H9 (cell line): Measurements from ENCODE around the gene SFXN5. TPM values are rescaled to one million over a fixed set of nuclear protein-coding genes. Genes with fewer than 3 reads are reported as not detected.

Source experiments
- DNase-seq: peaks from one replicate; pipeline ENCODE4 v3.0.0-alpha.2; 2017
- H2AFZ ChIP-seq: one replicate; pipeline ENCODE4 v1.6.1; 2013; ENCODE audit warnings: mild to moderate bottlenecking, low read length, control low read depth, moderate library complexity
- H2AK5ac ChIP-seq: 2 replicates; pipeline ENCODE4 v1.6.1; 2013; ENCODE audit warnings: low read length, control low read depth, mixed read lengths; ENCODE audit not compliant: insufficient read length
- H2BK120ac ChIP-seq: one replicate; pipeline ENCODE4 v1.6.1; 2013; ENCODE audit warnings: low read depth, mild to moderate bottlenecking, low read length, control low read depth, inconsistent platforms; ENCODE audit not compliant: poor library complexity, severe bottlenecking
- H2BK12ac ChIP-seq: 2 replicates; pipeline ENCODE4 v1.6.1; 2013; ENCODE audit warnings: low read length, control low read depth, mixed read lengths, low read depth; ENCODE audit not compliant: insufficient read length
- H2BK15ac ChIP-seq: 2 replicates; pipeline ENCODE4 v1.6.1; 2013; ENCODE audit warnings: low read depth, low read length, control low read depth
- H2BK20ac ChIP-seq: one replicate; pipeline ENCODE4 v1.6.1; 2013; ENCODE audit warnings: low read depth, mild to moderate bottlenecking, low read length, control low read depth, inconsistent platforms; ENCODE audit not compliant: poor library complexity, severe bottlenecking
- H2BK5ac ChIP-seq: 2 replicates; pipeline ENCODE4 v1.6.1; 2013; ENCODE audit warnings: low read length, control low read depth, mixed read lengths; ENCODE audit not compliant: insufficient read length
- H3K14ac ChIP-seq: 2 replicates; pipeline ENCODE4 v1.6.1; 2013; ENCODE audit warnings: low read length, control low read depth; ENCODE audit not compliant: insufficient read depth
- H3K18ac ChIP-seq: 2 replicates; pipeline ENCODE4 v1.6.1; 2013; ENCODE audit warnings: low read depth, mild to moderate bottlenecking, mixed read lengths, low read length, control low read depth; ENCODE audit not compliant: insufficient read length
- H3K23ac ChIP-seq: 2 replicates; pipeline ENCODE4 v1.6.1; 2013; ENCODE audit warnings: low read length, control low read depth, mixed read lengths, low read depth; ENCODE audit not compliant: insufficient read length
- H3K23me2 ChIP-seq: 2 replicates; pipeline ENCODE4 v1.6.1; 2013; ENCODE audit warnings: low read depth, mild to moderate bottlenecking, mixed read lengths, low read length, control low read depth; ENCODE audit not compliant: insufficient read length, poor library complexity, severe bottlenecking
- H3K27ac ChIP-seq: 2 replicates; pipeline ENCODE4 v1.5.1; 2013; ENCODE audit warnings: low read length, control low read depth, mixed read lengths, low read depth; ENCODE audit not compliant: insufficient read length
- H3K27me3 ChIP-seq: 2 replicates; pipeline ENCODE4 v1.6.1; 2013; ENCODE audit warnings: low read length, control low read depth, inconsistent platforms; ENCODE audit not compliant: insufficient read depth
- H3K4ac ChIP-seq: 2 replicates; pipeline ENCODE4 v1.6.1; 2013; ENCODE audit warnings: low read depth, mild to moderate bottlenecking, control low read depth, inconsistent platforms, low read length, moderate library complexity
- H3K4me1 ChIP-seq: 2 replicates; pipeline ENCODE4 v1.6.1; 2013; ENCODE audit warnings: low read length, control low read depth, inconsistent platforms; ENCODE audit not compliant: insufficient read depth
- H3K4me2 ChIP-seq: 2 replicates; pipeline ENCODE4 v1.6.1; 2013; ENCODE audit warnings: low read length, control low read depth, mixed read lengths; ENCODE audit not compliant: insufficient read length, insufficient read depth
- H3K56ac ChIP-seq: 2 replicates; pipeline ENCODE4 v1.6.1; 2013; ENCODE audit warnings: low read depth, mild to moderate bottlenecking, mixed read lengths, low read length, control low read depth; ENCODE audit not compliant: insufficient read length
- H3K79me1 ChIP-seq: 2 replicates; pipeline ENCODE4 v1.6.1; 2013; ENCODE audit warnings: low read depth, mild to moderate bottlenecking, moderate library complexity, low read length, control low read depth, inconsistent platforms; ENCODE audit not compliant: insufficient read depth, poor library complexity, severe bottlenecking
- H3K79me2 ChIP-seq: 2 replicates; pipeline ENCODE4 v1.6.1; 2013; ENCODE audit warnings: low read length, control low read depth, inconsistent platforms; ENCODE audit not compliant: insufficient read depth
- H3K9ac ChIP-seq: 2 replicates; pipeline ENCODE4 v1.6.1; 2013; ENCODE audit warnings: low read length, control low read depth, mixed read lengths; ENCODE audit not compliant: insufficient read length; ENCODE audit errors: extremely low read depth
- H3K9me3 ChIP-seq: one replicate; pipeline ENCODE4 v1.6.1; 2013; ENCODE audit warnings: low read depth, low read length, inconsistent platforms; ENCODE audit not compliant: control insufficient read depth
- H3T11ph ChIP-seq: one replicate; pipeline ENCODE4 v1.6.1; 2013; ENCODE audit warnings: mild to moderate bottlenecking, low read length, control low read depth, inconsistent platforms
- H4K20me1 ChIP-seq: one replicate; pipeline ENCODE4 v1.6.1; 2013; ENCODE audit not compliant: control insufficient read depth, insufficient read length, insufficient read depth
- H4K5ac ChIP-seq: 2 replicates; pipeline ENCODE4 v1.6.1; 2013; ENCODE audit warnings: low read depth, mild to moderate bottlenecking, mixed read lengths, low read length, control low read depth; ENCODE audit not compliant: insufficient read length
- H4K8ac ChIP-seq: replicated peaks from 2 replicates; pipeline ENCODE4 v1.6.1; 2013; ENCODE audit warnings: low read length, control low read depth, mixed read lengths, low read depth; ENCODE audit not compliant: insufficient read length
- H4K91ac ChIP-seq: 2 replicates; pipeline ENCODE4 v1.6.1; 2013; ENCODE audit warnings: low read depth, mild to moderate bottlenecking, moderate library complexity, mixed read lengths, low read length, control low read depth; ENCODE audit not compliant: insufficient read length
- H3K27ac Mint-ChIP-seq, 3 experiments: 2 replicates in 2 of 3; 3 replicates in 1 of 3; pipeline ENCODE4 v1.8.0; 2020 to 2021; ENCODE audit warnings: mixed read lengths in 3 of 3, mild to moderate bottlenecking in 1 of 3, moderate library complexity in 1 of 3
- H3K27me3 Mint-ChIP-seq: 2 replicates; pipeline ENCODE4 v1.8.0; 2021; ENCODE audit warnings: low read depth, mild to moderate bottlenecking, moderate library complexity, mixed read lengths
- H3K36me3 Mint-ChIP-seq, 3 experiments: 2 replicates in 2 of 3; 3 replicates in 1 of 3; pipeline ENCODE4 v1.8.0; 2020 to 2021; ENCODE audit warnings: low read depth in 3 of 3, mixed read lengths in 3 of 3; ENCODE audit not compliant: insufficient read depth in 1 of 3
- H3K4me1 Mint-ChIP-seq, 2 experiments: 2 replicates each; pipeline ENCODE4 v1.8.0; 2020; ENCODE audit warnings: mixed read lengths in 2 of 2
- H3K4me3 Mint-ChIP-seq, 2 experiments: 2 replicates in 1 of 2; 3 replicates in 1 of 2; pipeline ENCODE4 v1.8.0; 2020 to 2021; ENCODE audit warnings: mild to moderate bottlenecking in 2 of 2, mixed read lengths in 2 of 2, moderate library complexity in 1 of 2
- H3K9me3 Mint-ChIP-seq, 2 experiments: 2 replicates in 1 of 2; 3 replicates in 1 of 2; pipeline ENCODE4 v1.8.0; 2020; ENCODE audit warnings: mild to moderate bottlenecking in 2 of 2, mixed read lengths in 2 of 2, moderate library complexity in 1 of 2
- CTCF ChIP-seq: fragments of 200-600 bp; sonication (generic); conservative IDR thresholded peaks from 3 replicates; pipeline ENCODE4 v1.8.0; 2021; ENCODE audit warnings: antibody characterized with exemption, mild to moderate bottlenecking
- WGBS: extraction: QIAGEN DNeasy Blood & Tissue Kit; methylation state at CpG from one replicate; pipeline ENCODE4 v1.1.7; 2013; ENCODE audit warnings: missing lambda C conversion rate, low lambda C conversion rate, mixed read lengths; ENCODE audit not compliant: insufficient read length; ENCODE audit errors: extremely low coverage; 5-methylcytosine and 5-hydroxymethylcytosine counted together
- total RNA-seq: library from RNA; stranded (reverse); gene quantifications from 2 replicates; pipeline ENCODE4 v1.2.1, GENCODE V29; 2021

The SFXN5 gene
- total RNA-seq, 1 experiment from 2014 or later = 30.9 TPM

- H4K20me1 ChIP-seq = no peaks in the 10 kb centered on the region
- Mint-ChIP-seq H3K27me3 (peaks cover 18% of the 10 kb centered on the region), H3K36me3 (peaks cover 8 to 11% (median 9%) of the 10 kb centered on the region in 3 experiments; a peak in 6 of 7 replicates), H3K9me3 (no peaks in the 10 kb centered on the region), H3K27ac (peak overlapping the region; percentile 84 to 97 (median 93); a peak in 6 of 7 replicates), H3K4me1 (peaks cover 53 to 55% of the 10 kb centered on the region in 2 experiments), H3K4me3 (peak overlapping the region in 1 of 2 experiments; percentile 39; a peak in 2 of 5 replicates)
- no peak overlapping the region for H4K8ac ChIP-seq
- TF ChIP-seq CTCF = no peak
- no peak overlapping the region for H4K5ac ChIP-seq
- no peak overlapping the region for H2BK120ac ChIP-seq
- H3K4me2 ChIP-seq = no peak overlapping the region
- H3K56ac ChIP-seq = no peak overlapping the region
- H3K79me1 ChIP-seq = no peaks in the 10 kb centered on the region
- H3K4ac ChIP-seq = peak overlapping the region; percentile 36; the same call in 1 of the 2 replicates
- no CpG with 5 or more reads among the region's 13 CpGs for WGBS
- no peaks in the 10 kb centered on the region for H3K79me2 ChIP-seq
- peak overlapping the region; percentile 61; the same call in 1 of the 2 replicates for H3K14ac ChIP-seq
- peak overlapping the region; percentile 43 for H2BK5ac ChIP-seq
- no peak overlapping the region for H2BK20ac ChIP-seq
- H2BK12ac ChIP-seq = peak overlapping the region; percentile 87
- no peaks in the 10 kb centered on the region for H3K27me3 ChIP-seq
- H3T11ph ChIP-seq = no peak overlapping the region
- H3K27ac ChIP-seq = peak overlapping the region; percentile 35
- H2BK15ac ChIP-seq = no peak overlapping the region
- H3K4me1 ChIP-seq = peaks cover 7% of the 10 kb centered on the region; the same call in 1 of the 2 replicates
- H3K23ac ChIP-seq = no peak overlapping the region
- no peak overlapping the region for H2AFZ ChIP-seq
- H2AK5ac ChIP-seq = peak overlapping the region; percentile 43
- peak overlapping the region; percentile 92 for H4K91ac ChIP-seq
- H3K23me2 ChIP-seq = no peaks in the 10 kb centered on the region
- H3K9me3 ChIP-seq = no peaks in the 10 kb centered on the region
- H3K18ac ChIP-seq = peak overlapping the region; percentile 65
- no peak overlapping the region for H3K9ac ChIP-seq
- no peak for DNase-seq
Measured at GRCh38 chr2:72950558-72951255, 120.8 kb downstream of the SFXN5 start.
